HCT116 (cell line): ENCODE measurements around the gene ASGR2.

Source experiments
- EGR1 ChIP-seq: IDR thresholded peaks from 2 replicates; pipeline ENCODE4 v1.6.1; 2012; ENCODE audit warnings: low read depth
- JUND ChIP-seq: IDR thresholded peaks from 2 replicates; pipeline ENCODE4 v1.6.1; 2012
- MAX ChIP-seq: IDR thresholded peaks from 2 replicates; pipeline ENCODE4 v1.6.1; 2012
- POLR2A ChIP-seq: IDR thresholded peaks from 2 replicates; pipeline ENCODE4 v1.7.0; 2011; ENCODE audit warnings: borderline replicate concordance; ENCODE audit not compliant: insufficient read depth, insufficient read length; ENCODE audit errors: extremely low read depth
- POLR2AphosphoS5 ChIP-seq: IDR thresholded peaks from 2 replicates; pipeline ENCODE4 v1.6.1; 2011; ENCODE audit warnings: mild to moderate bottlenecking, low read depth, low read length, moderate library complexity
- SP1 ChIP-seq: IDR thresholded peaks from 2 replicates; pipeline ENCODE4 v1.6.1; 2012; ENCODE audit warnings: low read depth
- TF ChIP-seq, protein P1 (sequence below), 3 experiments: fragments of 200-600 bp in 1 of 3; sonication (generic) in 1 of 3; IDR thresholded peaks in 2 of 3; conservative IDR thresholded peaks in 1 of 3; 2 replicates each; pipeline ENCODE4 v1.5.1; 2012 to 2017; ENCODE audit warnings: low read depth in 2 of 3, low read length in 2 of 3, antibody characterized with exemption in 1 of 3, borderline replicate concordance in 1 of 3, control low read depth in 1 of 3, mild to moderate bottlenecking in 1 of 3, mixed read lengths in 1 of 3, mixed run types in 1 of 3, moderate library complexity in 1 of 3; ENCODE audit not compliant: insufficient read depth in 1 of 3

GRCh38 chr17:7083592-7083991 is 31.0 kb downstream of the ASGR2 start:
- TF ChIP-seq POLR2AphosphoS5 (no peak), SP1 (no peak), POLR2A (no peak), JUND (no peak), EGR1 (no peak), MAX (no peak)
- TF ChIP-seq, protein P1, sequence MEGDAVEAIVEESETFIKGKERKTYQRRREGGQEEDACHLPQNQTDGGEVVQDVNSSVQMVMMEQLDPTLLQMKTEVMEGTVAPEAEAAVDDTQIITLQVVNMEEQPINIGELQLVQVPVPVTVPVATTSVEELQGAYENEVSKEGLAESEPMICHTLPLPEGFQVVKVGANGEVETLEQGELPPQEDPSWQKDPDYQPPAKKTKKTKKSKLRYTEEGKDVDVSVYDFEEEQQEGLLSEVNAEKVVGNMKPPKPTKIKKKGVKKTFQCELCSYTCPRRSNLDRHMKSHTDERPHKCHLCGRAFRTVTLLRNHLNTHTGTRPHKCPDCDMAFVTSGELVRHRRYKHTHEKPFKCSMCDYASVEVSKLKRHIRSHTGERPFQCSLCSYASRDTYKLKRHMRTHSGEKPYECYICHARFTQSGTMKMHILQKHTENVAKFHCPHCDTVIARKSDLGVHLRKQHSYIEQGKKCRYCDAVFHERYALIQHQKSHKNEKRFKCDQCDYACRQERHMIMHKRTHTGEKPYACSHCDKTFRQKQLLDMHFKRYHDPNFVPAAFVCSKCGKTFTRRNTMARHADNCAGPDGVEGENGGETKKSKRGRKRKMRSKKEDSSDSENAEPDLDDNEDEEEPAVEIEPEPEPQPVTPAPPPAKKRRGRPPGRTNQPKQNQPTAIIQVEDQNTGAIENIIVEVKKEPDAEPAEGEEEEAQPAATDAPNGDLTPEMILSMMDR (IDR thresholded peaks at IDR 0.05 in 2 of 3, conservative IDR thresholded peaks at IDR 0.05 in 1 of 3; ENCODE audit: borderline replicate concordance in 1 of 3, insufficient read depth in 1 of 3, low read depth in 2 of 3, low read length in 2 of 3), result no peak
